HG03575 (cell line): ENCODE data around the gene BICC1.
"Not testable (repeated sequence)": the region's sequence is repeated elsewhere in the genome, so short reads cannot be mapped to it uniquely, and the experiment has no call there.

ENCODE experiments used
- ATAC-seq: cut with Tn5 transposase; IDR thresholded peaks from one replicate; pipeline ENCODE4 v1.9.1; 2021; ENCODE audit not compliant: unreplicated experiment, insufficient number of reproducible peaks, low FRiP score; ENCODE audit errors: extremely low read depth

Gene BICC1

GRCh38 chr10:58587676-58588075, 75.0 kb downstream of the BICC1 start:
- no peak for ATAC-seq

- no peak for ATAC-seq
Observed at GRCh38 chr10:58588673-58589265, 76.1 kb downstream of the BICC1 start.

GRCh38 chr10:58590152-58590840, 77.6 kb downstream of the BICC1 start:
- ATAC-seq = no peak

- ATAC-seq = no peak
Observed at GRCh38 chr10:58590924-58591323, 78.3 kb downstream of the BICC1 start.

- no peak for ATAC-seq
Observed at GRCh38 chr10:58593008-58593407, 80.3 kb downstream of the BICC1 start.

- not testable (repeated sequence) for ATAC-seq
Observed at GRCh38 chr10:58597211-58597610, 84.5 kb downstream of the BICC1 start.

- ATAC-seq = no peak
Observed at GRCh38 chr10:58599927-58600553, 87.4 kb downstream of the BICC1 start.

GRCh38 chr10:58608351-58608750, 95.7 kb downstream of the BICC1 start:
- ATAC-seq = no peak

- ATAC-seq = no peak
Observed at GRCh38 chr10:58608826-58609531, 96.3 kb downstream of the BICC1 start.

- ATAC-seq = no peak
Observed at GRCh38 chr10:58609532-58610150, 97.0 kb downstream of the BICC1 start.

- no peak for ATAC-seq
Observed at GRCh38 chr10:58615237-58615935, 102.7 kb downstream of the BICC1 start.

GRCh38 chr10:58618158-58618676, 105.5 kb downstream of the BICC1 start:
- ATAC-seq = no peak

GRCh38 chr10:58621379-58622077, 108.9 kb downstream of the BICC1 start:
- ATAC-seq = no peak

GRCh38 chr10:58622246-58622645, 109.6 kb downstream of the BICC1 start:
- no peak for ATAC-seq

- no peak for ATAC-seq
Observed at GRCh38 chr10:58625070-58625469, 112.4 kb downstream of the BICC1 start.

GRCh38 chr10:58627392-58627791, 114.7 kb downstream of the BICC1 start:
- ATAC-seq = no peak

- no peak for ATAC-seq
Observed at GRCh38 chr10:58631715-58632114, 119.0 kb downstream of the BICC1 start.

- ATAC-seq = no peak
Observed at GRCh38 chr10:58632216-58632615, 119.5 kb downstream of the BICC1 start.
